Fibroblast of lung (primary cell): ENCODE measurements around the gene TEX19.

Experiments used
- CTCF ChIP-seq, 2 donors: IDR thresholded peaks in 1 of 2; conservative IDR thresholded peaks in 1 of 2; 1 replicate in 1 of 2; 2 replicates in 1 of 2; pipeline ENCODE4 v1.5.1; 2011 to 2012; ENCODE audit warnings: low read length in 2 of 2, control low read depth in 1 of 2, inconsistent platforms in 1 of 2, low read depth in 1 of 2, mild to moderate bottlenecking in 1 of 2
- EZH2 ChIP-seq: IDR thresholded peaks from 2 replicates; pipeline ENCODE4 v1.5.1; 2012; ENCODE audit warnings: low read length, control low read depth, mild to moderate bottlenecking; ENCODE audit errors: missing control alignments

- no peak for TF ChIP-seq CTCF (conservative IDR thresholded peaks at IDR 0.05 in 1 of 2, IDR thresholded peaks at IDR 0.05 in 1 of 2; ENCODE audit: low read depth in 1 of 2, low read length in 2 of 2)
- TF ChIP-seq EZH2: no peak
These were observed 8.9 kb downstream of the TEX19 start for GRCh38 chr17:82367724-82368524.
